ENCODE measurements around the gene CLIP3.

The CLIP3 gene

GRCh38 chr19:35977446-35978222, 55.0 kb downstream of the CLIP3 start:
- DNase-seq = peak; percentile 83

- peak; percentile 63 for DNase-seq
Measured at GRCh38 chr19:35975608-35976214, 57.0 kb downstream of the CLIP3 start.

- DNase-seq = peak; percentile 18
Measured at GRCh38 chr19:35973487-35973886, 59.2 kb downstream of the CLIP3 start.

GRCh38 chr19:35966771-35967170, 65.9 kb downstream of the CLIP3 start:
- DNase-seq = no peak

Measured in hematopoietic multipotent progenitor cell treated with erythropoietin and hydrocortisone succinate and interleukin-3 and kit ligand, for 4 days (in vitro differentiated cells).